ENCODE results near the gene LMAN1L.

LMAN1L gene

GRCh38 chr15:74838746-74839525 is 26.3 kb downstream of the LMAN1L start:
- no peaks in the 10 kb centered on the region for H3K36me3 ChIP-seq (replicated peaks; ENCODE audit: insufficient read depth, low read length)
- peaks cover 25% of the 10 kb centered on the region for H3K79me2 ChIP-seq (ENCODE audit: low read length)
- peaks cover 6% of the 10 kb centered on the region for H3F3A ChIP-seq (ENCODE audit: insufficient read depth, low read length)
- no peak for TF ChIP-seq CTCF (IDR thresholded peaks at IDR 0.05; ENCODE audit: low read length)
- no peak for TF ChIP-seq EZH2phosphoT487 (IDR thresholded peaks at IDR 0.05; ENCODE audit: low read length)
- no peak for TF ChIP-seq EZH2 (optimal IDR thresholded peaks at IDR 0.05; ENCODE audit: low read depth, low read length)
- H3K27me3 ChIP-seq (replicated peaks; ENCODE audit: insufficient read depth, low read length) = no peaks in the 10 kb centered on the region
- no peak overlapping the region for H3K4me2 ChIP-seq (ENCODE audit: low read depth, low read length)
- no peaks in the 10 kb centered on the region for H3K9me2 ChIP-seq (replicated peaks; ENCODE audit: insufficient read depth, low read length)
- no peak overlapping the region for H2AFZ ChIP-seq (ENCODE audit: low read length)
- no peak for DNase-seq
- H3K4me1 ChIP-seq (ENCODE audit: low read length) = peaks cover 7% of the 10 kb centered on the region; the same call in 1 of the 2 replicates
- H3K4me3 ChIP-seq (ENCODE audit: low read length) = no peak overlapping the region
- no peaks in the 10 kb centered on the region for H3K9me3 ChIP-seq (replicated peaks; ENCODE audit: insufficient read depth, low read length)
- no peaks in the 10 kb centered on the region for H4K20me1 ChIP-seq (ENCODE audit: insufficient read depth, low read length)
- no peak overlapping the region for H3K27ac ChIP-seq (ENCODE audit: low read length)
- H3K9ac ChIP-seq (ENCODE audit: low read length) = no peak overlapping the region

GRCh38 chr15:74839526-74840395 is 27.1 kb downstream of the LMAN1L start:
- Histone ChIP-seq H3K27ac (ENCODE audit: low read length) (no peak overlapping the region), H2AFZ (ENCODE audit: low read length) (no peak overlapping the region), H3F3A (ENCODE audit: insufficient read depth, low read length) (peaks cover 10% of the 10 kb centered on the region), H3K4me1 (ENCODE audit: low read length) (peaks cover 7% of the 10 kb centered on the region; the same call in 1 of the 2 replicates), H3K79me2 (ENCODE audit: low read length) (peaks cover 25% of the 10 kb centered on the region), H3K4me3 (ENCODE audit: low read length) (no peak overlapping the region), H3K4me2 (ENCODE audit: low read depth, low read length) (no peak overlapping the region), H4K20me1 (ENCODE audit: insufficient read depth, low read length) (no peaks in the 10 kb centered on the region), H3K9me3 (replicated peaks; ENCODE audit: insufficient read depth, low read length) (no peaks in the 10 kb centered on the region), H3K27me3 (replicated peaks; ENCODE audit: insufficient read depth, low read length) (no peaks in the 10 kb centered on the region), H3K9ac (ENCODE audit: low read length) (no peak overlapping the region), H3K9me2 (replicated peaks; ENCODE audit: insufficient read depth, low read length) (no peaks in the 10 kb centered on the region), H3K36me3 (replicated peaks; ENCODE audit: insufficient read depth, low read length) (no peaks in the 10 kb centered on the region)
- no peak for DNase-seq
- TF ChIP-seq EZH2 (optimal IDR thresholded peaks at IDR 0.05; ENCODE audit: low read depth, low read length) (no peak), EZH2phosphoT487 (IDR thresholded peaks at IDR 0.05; ENCODE audit: low read length) (no peak), CTCF (IDR thresholded peaks at IDR 0.05; ENCODE audit: low read length) (no peak)

DNA sequence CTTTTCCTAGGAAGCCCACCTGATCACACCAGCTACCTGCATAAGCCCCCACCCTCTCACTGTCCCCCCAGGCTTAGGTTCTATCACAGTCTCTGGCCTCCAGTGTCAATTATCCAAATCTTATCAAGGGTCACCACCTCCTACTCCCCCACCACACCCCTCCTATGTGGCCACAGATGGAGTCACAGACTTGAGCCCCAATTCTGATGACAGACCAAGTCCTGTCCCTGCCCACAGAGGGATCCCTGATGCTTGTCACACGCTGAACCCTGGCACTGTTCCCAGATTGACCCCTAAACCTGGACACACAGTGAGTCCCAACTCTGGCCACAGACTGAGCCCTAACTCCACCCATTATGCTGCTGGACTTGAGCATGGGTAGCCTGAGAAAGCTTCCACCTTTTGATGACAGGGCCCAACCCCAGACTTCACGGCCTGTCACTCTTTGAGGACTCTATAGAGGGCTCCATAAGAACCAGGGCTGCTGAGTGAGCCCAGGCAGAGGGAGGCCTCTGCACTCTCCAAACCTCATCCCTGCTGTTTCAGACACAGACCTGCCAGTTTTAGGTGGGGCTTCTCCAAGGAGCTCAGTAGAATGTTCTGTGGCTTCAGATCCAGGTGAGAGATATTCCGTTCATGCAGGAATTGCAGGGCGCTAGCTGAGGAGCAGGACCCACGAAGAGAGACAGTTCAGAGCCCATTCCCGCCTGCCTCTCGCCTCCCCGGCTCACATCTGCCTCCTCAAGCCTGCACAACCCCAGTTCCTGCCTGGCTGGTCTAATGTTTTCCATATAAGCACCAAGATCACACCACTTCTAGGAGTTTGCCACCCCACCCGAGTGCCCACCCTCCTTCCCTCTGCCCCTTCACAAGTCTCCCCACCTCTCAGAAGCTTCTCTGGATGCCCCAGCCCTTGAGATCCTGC is 28.5 kb downstream of the LMAN1L start:
- peaks cover 14% of the 10 kb centered on the region for H3F3A ChIP-seq (ENCODE audit: insufficient read depth, low read length)
- H3K27ac ChIP-seq (ENCODE audit: low read length) = no peak overlapping the region
- H4K20me1 ChIP-seq (ENCODE audit: insufficient read depth, low read length) = no peaks in the 10 kb centered on the region
- H3K9me2 ChIP-seq (replicated peaks; ENCODE audit: insufficient read depth, low read length) = no peaks in the 10 kb centered on the region
- no peak overlapping the region for H3K9ac ChIP-seq (ENCODE audit: low read length)
- H3K9me3 ChIP-seq (replicated peaks; ENCODE audit: insufficient read depth, low read length) = no peaks in the 10 kb centered on the region
- no peak overlapping the region for H3K4me3 ChIP-seq (ENCODE audit: low read length)
- no peak for DNase-seq
- no peak overlapping the region for H2AFZ ChIP-seq (ENCODE audit: low read length)
- H3K79me2 ChIP-seq (ENCODE audit: low read length) = peaks cover 25% of the 10 kb centered on the region
- peaks cover 7% of the 10 kb centered on the region; the same call in 1 of the 2 replicates for H3K4me1 ChIP-seq (ENCODE audit: low read length)
- no peak overlapping the region for H3K4me2 ChIP-seq (ENCODE audit: low read depth, low read length)
- H3K27me3 ChIP-seq (replicated peaks; ENCODE audit: insufficient read depth, low read length) = no peaks in the 10 kb centered on the region
- no peak for TF ChIP-seq EZH2phosphoT487 (IDR thresholded peaks at IDR 0.05; ENCODE audit: low read length)
- no peak for TF ChIP-seq EZH2 (optimal IDR thresholded peaks at IDR 0.05; ENCODE audit: low read depth, low read length)
- TF ChIP-seq CTCF (IDR thresholded peaks at IDR 0.05; ENCODE audit: low read length) = no peak
- H3K36me3 ChIP-seq (replicated peaks; ENCODE audit: insufficient read depth, low read length) = no peaks in the 10 kb centered on the region
